ENCODE measurements around the gene KPNA6. TPM values are rescaled to one million over a fixed set of nuclear protein-coding genes. Genes with fewer than 3 reads are reported as not detected.
"Not testable (repeated sequence)": the region's sequence is repeated elsewhere in the genome, so short reads cannot be mapped to it uniquely, and the experiment has no call there.

The KPNA6 gene
- total RNA-seq, 2 donors from 2014 or later = 37.9 to 56.9 TPM

DNA sequence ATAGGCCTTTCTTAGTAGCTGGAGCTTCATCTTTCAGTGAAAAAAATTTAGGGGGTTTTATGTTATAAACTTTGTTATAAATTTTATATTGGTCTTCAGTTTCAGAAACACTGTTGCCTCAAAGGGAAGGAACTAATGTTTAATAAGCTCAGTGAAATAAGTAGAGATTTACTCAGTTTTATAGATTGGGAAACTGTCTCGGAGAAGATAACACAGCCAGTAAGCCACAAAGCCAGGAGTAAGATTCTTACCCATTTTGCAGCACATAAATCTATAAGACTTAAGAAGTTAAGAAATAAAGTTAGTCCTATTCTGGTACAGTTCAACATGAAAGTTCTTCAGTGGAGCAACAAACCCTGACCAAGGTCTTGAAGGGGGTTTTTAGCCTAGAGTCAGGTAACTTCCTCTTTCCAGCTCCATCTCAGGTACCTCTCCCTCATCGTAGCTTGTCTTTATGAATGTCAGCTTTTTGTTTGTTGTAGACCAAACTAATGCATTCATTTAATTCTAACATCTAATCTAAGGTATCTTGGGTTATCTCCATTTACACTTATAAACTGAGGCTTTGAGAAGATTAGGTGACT, 3.3 kb downstream of the KPNA6 start:
- TF ChIP-seq POLR2A (IDR thresholded peaks at IDR 0.05) = no peak
- TF ChIP-seq, protein P1, sequence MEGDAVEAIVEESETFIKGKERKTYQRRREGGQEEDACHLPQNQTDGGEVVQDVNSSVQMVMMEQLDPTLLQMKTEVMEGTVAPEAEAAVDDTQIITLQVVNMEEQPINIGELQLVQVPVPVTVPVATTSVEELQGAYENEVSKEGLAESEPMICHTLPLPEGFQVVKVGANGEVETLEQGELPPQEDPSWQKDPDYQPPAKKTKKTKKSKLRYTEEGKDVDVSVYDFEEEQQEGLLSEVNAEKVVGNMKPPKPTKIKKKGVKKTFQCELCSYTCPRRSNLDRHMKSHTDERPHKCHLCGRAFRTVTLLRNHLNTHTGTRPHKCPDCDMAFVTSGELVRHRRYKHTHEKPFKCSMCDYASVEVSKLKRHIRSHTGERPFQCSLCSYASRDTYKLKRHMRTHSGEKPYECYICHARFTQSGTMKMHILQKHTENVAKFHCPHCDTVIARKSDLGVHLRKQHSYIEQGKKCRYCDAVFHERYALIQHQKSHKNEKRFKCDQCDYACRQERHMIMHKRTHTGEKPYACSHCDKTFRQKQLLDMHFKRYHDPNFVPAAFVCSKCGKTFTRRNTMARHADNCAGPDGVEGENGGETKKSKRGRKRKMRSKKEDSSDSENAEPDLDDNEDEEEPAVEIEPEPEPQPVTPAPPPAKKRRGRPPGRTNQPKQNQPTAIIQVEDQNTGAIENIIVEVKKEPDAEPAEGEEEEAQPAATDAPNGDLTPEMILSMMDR (IDR thresholded peaks at IDR 0.05) = no peak
- no peak for TF ChIP-seq POLR2AphosphoS5 (IDR thresholded peaks at IDR 0.05)
- Histone ChIP-seq H3K4me3 (no peak overlapping the region), H3K36me3 (no peaks in the 10 kb centered on the region), H3K4me1 (replicated peaks) (peaks cover 5% of the 10 kb centered on the region), H3K27me3 (replicated peaks; ENCODE audit: insufficient read depth) (no peaks in the 10 kb centered on the region), H3K9me3 (no peaks in the 10 kb centered on the region), H3K27ac (no peak overlapping the region)
- DNase-seq (ENCODE audit: low spot score) = no peak
- intact Hi-C loops (cut with DNase I) = no loop called here
- 68% methylated on average over 2 of the region's 2 CpGs for WGBS

DNA sequence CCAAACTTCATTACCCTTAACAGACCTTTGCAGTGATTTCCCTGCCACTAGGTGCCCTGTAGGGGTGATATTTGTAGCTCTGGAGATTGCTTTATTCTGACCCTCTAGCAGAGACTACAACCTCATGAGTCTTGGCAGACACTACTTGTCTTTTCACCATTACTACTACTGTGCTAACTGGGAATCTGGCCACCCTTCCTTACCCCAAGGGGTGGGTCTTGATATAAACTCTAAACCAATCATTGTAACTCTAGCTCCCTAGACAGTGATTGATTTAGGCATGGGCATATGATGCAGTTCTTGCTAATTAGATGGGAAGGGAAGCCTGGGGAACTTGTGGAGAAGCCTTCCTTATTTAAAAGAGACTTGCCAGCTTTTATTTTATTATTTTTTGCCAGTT, 3.9 kb downstream of the KPNA6 start:
- DNase-seq (ENCODE audit: low spot score) = no peak
- intact Hi-C loops (cut with DNase I) = no loop called here
- Histone ChIP-seq H3K36me3 (no peaks in the 10 kb centered on the region), H3K4me3 (no peak overlapping the region), H3K27ac (no peak overlapping the region), H3K27me3 (replicated peaks; ENCODE audit: insufficient read depth) (no peaks in the 10 kb centered on the region), H3K9me3 (no peaks in the 10 kb centered on the region), H3K4me1 (replicated peaks) (peaks cover 5% of the 10 kb centered on the region)
- TF ChIP-seq POLR2A (IDR thresholded peaks at IDR 0.05) = no peak
- TF ChIP-seq, protein P1 (IDR thresholded peaks at IDR 0.05) = no peak
- TF ChIP-seq POLR2AphosphoS5 (IDR thresholded peaks at IDR 0.05) = no peak

DNA sequence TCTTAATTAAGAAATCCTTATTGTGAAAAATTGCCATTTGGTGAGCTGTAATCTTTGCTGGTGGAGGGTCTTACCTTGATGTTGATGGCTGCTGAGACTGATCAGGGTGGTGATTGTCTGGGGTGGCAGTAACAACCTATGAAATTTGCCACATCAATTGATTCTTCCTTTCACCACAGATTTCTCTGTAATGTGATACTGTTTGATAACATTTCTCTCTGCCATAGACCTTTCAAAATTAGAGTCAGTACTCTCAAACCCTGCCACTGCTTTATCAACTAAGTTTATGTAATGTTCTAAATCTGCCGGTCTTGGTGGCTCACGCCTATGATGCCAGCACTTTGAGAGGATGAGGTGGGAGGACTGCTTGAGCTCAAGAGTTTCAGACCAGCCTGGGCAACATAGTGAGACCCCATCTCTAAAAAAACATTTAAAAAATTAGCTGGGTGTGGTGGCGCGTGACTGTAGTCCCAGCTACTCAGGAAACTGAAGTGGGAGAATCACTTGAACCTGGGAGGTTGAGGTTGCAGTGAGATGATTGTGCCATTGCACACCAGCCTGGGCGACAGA, 5.0 kb downstream of the KPNA6 start:
- intact Hi-C loops (cut with DNase I) = no loop called here
- H3K4me3 ChIP-seq = no peak overlapping the region
- H3K4me1 ChIP-seq (replicated peaks) = peaks cover 5% of the 10 kb centered on the region
- H3K27ac ChIP-seq = no peak overlapping the region
- H3K36me3 ChIP-seq = no peaks in the 10 kb centered on the region
- no peak for DNase-seq (ENCODE audit: low spot score)
- H3K9me3 ChIP-seq = no peaks in the 10 kb centered on the region
- 89% methylated on average over 5 of the region's 5 CpGs for WGBS
- H3K27me3 ChIP-seq (replicated peaks; ENCODE audit: insufficient read depth) = no peaks in the 10 kb centered on the region
- TF ChIP-seq, protein P1 (IDR thresholded peaks at IDR 0.05) = no peak
- no peak for TF ChIP-seq POLR2AphosphoS5 (IDR thresholded peaks at IDR 0.05)
- TF ChIP-seq POLR2A (IDR thresholded peaks at IDR 0.05) = no peak

DNA sequence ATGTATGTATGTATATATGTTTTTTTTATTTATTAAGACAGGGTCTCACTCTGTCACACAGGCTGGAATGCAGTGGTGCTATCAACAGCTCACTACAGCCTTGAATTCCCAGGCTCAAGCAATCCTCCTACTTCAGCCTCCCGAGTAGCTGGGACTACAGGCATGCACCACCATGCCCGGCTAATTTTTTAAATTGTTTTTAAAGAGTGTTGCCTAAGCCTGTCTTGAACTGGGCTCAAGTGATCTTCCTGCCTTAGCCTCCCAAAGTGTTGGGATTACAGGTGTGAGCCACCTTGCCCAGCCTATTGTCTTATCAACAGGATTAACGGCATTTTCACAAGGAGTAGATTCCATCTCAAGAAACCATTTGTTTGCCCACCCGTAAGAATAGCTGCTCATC, 5.6 kb downstream of the KPNA6 start:
- H3K27me3 ChIP-seq (replicated peaks; ENCODE audit: insufficient read depth); H3K4me3 ChIP-seq; H3K27ac ChIP-seq; H3K36me3 ChIP-seq; intact Hi-C loops (cut with DNase I); DNase-seq (ENCODE audit: low spot score); H3K9me3 ChIP-seq; H3K4me1 ChIP-seq (replicated peaks): not testable (repeated sequence)
- WGBS = 85% methylated on average over 4 of the region's 4 CpGs

DNA sequence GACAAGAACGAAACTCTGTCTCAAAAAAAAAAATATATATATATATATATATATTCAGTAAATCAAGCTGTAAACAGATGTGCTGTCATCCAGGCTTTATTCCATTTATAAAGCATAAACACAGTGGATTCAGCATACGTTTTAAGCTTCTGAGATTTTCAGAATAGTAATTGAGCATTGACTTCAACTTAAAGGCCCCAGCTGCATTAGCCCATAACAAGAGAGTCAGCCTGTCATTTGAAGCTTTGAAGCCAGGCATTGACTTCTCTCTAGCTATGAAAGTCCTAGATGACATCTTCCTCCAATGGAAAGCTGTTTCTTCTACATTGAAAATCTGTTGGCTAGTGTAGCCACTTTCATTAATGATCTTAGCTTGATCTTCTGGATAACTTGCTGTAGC, 6.6 kb downstream of the KPNA6 start:
- Histone ChIP-seq H3K36me3 (no peaks in the 10 kb centered on the region), H3K9me3 (no peaks in the 10 kb centered on the region), H3K4me1 (replicated peaks) (peaks cover 5% of the 10 kb centered on the region), H3K27ac (no peak overlapping the region), H3K4me3 (no peak overlapping the region), H3K27me3 (replicated peaks; ENCODE audit: insufficient read depth) (no peaks in the 10 kb centered on the region)
- TF ChIP-seq POLR2AphosphoS5 (IDR thresholded peaks at IDR 0.05) = no peak
- TF ChIP-seq, protein P1 (IDR thresholded peaks at IDR 0.05) = no peak
- no peak for TF ChIP-seq POLR2A (IDR thresholded peaks at IDR 0.05)
- intact Hi-C loops (cut with DNase I) = no loop called here
- WGBS = 66% methylated on average over 2 of the region's 2 CpGs
- DNase-seq (ENCODE audit: low spot score) = no peak

Measured in prostate gland (tissue), 2 donors.